Measurements from ENCODE around the gene KIF1A.
"Not testable (repeated sequence)": the region's sequence is repeated elsewhere in the genome, so short reads cannot be mapped to it uniquely, and the experiment has no call there.

The KIF1A gene

GRCh38 chr2:240702640-240703011, 117.4 kb downstream of the KIF1A start:
- no peak for DNase-seq (ENCODE audit: low spot score)

DNA sequence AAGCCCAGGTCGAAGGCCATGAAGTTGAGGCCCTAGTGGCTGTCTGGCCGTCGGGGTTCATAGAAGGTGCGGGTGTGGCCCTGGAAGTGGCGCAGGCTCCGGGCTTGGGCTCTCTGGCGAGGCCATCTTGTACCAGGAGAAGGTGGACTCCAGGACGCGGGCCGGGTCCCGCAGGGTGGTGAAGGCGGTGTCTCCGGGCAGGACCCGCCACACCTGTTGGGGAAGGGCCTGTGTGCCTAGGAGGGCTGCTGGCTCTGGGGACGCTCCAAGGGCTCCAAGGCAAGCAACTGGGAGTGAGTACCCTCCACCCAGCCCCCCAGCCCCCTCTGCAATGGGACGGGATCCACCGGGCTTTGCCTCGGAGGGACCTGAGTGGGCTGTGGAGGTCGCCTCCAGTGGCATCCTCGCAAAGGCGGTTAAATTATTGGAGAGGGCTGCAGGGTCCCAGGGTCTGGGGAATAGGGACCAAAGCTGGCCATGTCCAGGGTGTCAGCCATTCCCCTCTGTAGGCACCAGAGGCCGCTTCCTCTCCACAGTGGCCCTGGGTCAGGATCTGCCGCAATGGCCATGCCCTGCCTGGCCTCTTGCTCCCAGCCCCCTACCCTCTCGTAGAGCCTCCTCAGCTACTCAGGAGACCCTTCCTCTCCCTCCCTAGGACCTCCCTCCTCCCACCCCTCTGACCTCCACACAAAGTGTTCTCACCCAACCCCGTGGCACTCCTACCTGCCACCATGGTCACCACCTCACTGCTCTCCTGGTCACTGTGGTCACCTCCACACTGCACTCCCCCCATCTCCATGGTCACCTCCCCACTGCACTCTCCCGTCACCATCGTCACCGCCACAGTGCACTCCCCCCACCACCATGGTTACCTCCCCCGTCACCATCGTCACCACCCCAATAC, 118.0 kb downstream of the KIF1A start:
- no peak for DNase-seq (ENCODE audit: low spot score)

DNA sequence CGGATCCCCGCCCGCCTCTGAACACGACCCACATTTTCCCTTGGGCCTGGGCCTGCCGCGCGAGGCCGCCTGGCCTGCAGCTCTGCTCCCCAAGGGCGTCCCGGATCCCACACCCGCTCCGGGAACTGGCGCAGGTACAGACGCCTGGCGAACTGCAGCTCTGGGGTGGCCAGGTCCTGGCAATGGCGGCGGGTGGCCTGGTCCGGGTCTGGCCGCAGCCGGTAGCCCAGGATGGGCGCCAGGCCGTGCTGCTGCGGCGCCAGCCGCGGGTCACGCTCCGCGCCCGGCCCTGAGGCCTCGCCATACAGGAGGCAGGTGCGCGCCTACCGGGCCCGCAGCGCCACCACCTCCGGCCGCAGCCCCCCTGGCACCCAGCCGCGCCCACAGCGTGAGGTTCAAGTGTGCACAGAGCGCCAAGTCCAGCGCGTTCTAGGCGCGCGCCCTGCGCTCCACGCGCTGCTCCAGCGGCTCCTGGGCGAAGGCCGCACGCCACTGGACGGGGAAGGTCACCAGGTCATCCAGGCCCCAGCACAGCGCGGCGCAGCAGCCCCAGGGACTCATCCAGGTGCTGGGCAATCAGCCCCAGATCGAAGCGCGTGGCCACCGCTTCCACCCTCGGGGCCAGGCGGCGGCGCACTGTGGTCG, 118.8 kb downstream of the KIF1A start:
- no peak for DNase-seq (ENCODE audit: low spot score)

- DNase-seq (ENCODE audit: low spot score) = not testable (repeated sequence)
These were observed 119.4 kb downstream of the KIF1A start for GRCh38 chr2:240700616-240701015.

GRCh38 chr2:240699835-240700234, 120.2 kb downstream of the KIF1A start:
- not testable (repeated sequence) for DNase-seq (ENCODE audit: low spot score)

DNA sequence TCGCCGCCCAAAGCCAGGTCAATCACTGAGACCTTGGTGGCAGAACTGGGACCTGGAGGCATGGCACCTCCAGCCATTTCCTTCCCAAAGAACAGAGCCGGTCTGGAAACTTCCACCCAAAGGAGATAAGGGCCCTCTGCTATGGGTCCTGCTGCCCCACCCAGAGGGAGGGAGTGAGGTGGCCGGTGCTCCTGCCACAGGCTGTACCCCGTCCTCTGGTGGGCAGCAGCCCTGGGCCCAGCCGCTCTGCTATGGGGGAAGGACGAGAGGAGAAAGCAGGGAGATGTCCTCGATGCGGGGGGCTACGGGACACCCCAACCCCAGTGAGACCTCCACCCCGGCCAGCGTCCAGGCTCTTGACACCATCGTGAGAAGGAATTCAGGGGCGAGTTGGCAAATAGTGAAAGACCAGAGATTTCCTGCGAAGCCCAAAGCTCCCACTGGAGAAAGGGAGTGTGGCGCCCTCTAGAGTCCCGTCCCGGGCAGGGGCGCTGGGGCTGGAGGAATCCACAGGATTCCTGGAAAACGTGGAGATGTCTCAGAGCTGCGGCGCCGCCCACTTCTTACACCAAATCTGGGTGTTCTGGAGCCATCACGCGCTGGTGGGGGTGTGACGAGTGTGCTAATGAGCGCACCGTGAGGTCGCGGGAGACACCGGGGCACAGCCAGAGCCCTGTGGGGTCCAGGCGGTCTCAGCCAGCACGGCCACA, 121.0 kb downstream of the KIF1A start:
- DNase-seq (ENCODE audit: low spot score) = not testable (repeated sequence)

DNA sequence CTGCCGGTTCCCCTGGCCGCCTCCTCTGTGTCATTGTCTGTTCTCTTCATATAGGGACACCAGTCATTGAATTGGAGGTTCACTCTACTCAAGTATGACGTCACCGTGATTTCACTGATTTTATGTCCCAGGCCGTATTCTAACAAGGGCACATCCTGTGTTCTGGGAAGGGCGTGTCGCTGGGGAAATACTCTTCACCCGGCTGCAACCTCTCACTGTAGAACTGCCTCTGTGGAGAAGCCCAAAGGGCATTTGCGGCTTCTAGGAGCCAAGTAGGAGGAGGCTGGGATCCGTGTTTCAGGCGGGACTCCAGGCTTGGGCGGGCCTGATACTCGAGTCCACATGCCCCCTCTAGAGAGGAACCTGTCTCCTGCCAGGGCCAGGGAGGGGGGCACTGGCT, 123.5 kb downstream of the KIF1A start:
- not testable (repeated sequence) for DNase-seq (ENCODE audit: low spot score)

GRCh38 chr2:240695593-240695992, 124.4 kb downstream of the KIF1A start:
- not testable (repeated sequence) for DNase-seq (ENCODE audit: low spot score)

GRCh38 chr2:240694304-240694703, 125.7 kb downstream of the KIF1A start:
- DNase-seq (ENCODE audit: low spot score) = not testable (repeated sequence)

GRCh38 chr2:240692583-240693561, 127.1 kb downstream of the KIF1A start:
- not testable (repeated sequence) for DNase-seq (ENCODE audit: low spot score)

GRCh38 chr2:240691631-240692420, 128.2 kb downstream of the KIF1A start, which contains the start of gene AQP12A:
Gene AQP12A, plus strand, starts transcription at chr2:240691866. Its CDS starts 48 bp downstream, at chr2:240691914.
- not testable (repeated sequence) for DNase-seq (ENCODE audit: low spot score)

DNA sequence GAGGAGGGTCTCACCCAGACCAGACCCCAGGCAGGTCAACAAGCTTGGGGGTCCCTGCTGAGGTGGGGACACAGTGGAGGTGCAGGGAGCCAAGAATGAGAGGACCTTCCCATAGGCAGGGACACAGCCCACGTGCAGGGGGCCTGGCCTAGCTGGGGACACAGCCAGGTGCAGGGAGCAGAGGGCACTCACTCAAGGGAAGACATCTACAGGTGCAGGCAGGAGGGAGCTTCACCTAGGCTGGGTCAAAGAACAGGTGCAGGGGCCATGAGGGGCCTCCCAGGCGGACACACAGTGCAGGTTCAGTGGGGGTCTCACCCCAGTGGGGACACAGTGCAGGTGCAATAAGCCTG, 129.0 kb downstream of the KIF1A start:
- not testable (repeated sequence) for DNase-seq (ENCODE audit: low spot score)

- not testable (repeated sequence) for DNase-seq (ENCODE audit: low spot score)
These were observed 129.5 kb downstream of the KIF1A start for GRCh38 chr2:240690421-240691074.

GRCh38 chr2:240689975-240690374, 130.0 kb downstream of the KIF1A start:
- no peak for DNase-seq (ENCODE audit: low spot score)

DNA sequence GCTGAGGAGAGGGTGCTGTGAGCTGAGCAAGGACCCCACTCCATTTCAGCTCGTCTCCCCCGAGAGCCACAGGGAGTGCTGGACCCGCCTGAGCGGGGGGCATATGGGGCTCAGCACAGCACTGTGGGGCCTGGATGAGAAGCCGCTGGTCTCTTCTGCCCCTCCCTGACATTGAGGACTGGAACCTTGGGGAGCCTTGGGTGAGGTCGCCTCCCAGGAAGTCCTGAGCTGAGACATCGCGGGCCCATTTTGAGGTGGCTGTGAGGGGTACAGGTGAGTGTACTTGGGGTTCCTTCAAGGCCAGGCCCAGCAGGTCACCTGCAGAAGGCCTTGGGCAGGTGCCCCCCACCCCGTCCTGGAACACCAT, 131.5 kb downstream of the KIF1A start:
- DNase-seq (ENCODE audit: low spot score) = no peak

DNA sequence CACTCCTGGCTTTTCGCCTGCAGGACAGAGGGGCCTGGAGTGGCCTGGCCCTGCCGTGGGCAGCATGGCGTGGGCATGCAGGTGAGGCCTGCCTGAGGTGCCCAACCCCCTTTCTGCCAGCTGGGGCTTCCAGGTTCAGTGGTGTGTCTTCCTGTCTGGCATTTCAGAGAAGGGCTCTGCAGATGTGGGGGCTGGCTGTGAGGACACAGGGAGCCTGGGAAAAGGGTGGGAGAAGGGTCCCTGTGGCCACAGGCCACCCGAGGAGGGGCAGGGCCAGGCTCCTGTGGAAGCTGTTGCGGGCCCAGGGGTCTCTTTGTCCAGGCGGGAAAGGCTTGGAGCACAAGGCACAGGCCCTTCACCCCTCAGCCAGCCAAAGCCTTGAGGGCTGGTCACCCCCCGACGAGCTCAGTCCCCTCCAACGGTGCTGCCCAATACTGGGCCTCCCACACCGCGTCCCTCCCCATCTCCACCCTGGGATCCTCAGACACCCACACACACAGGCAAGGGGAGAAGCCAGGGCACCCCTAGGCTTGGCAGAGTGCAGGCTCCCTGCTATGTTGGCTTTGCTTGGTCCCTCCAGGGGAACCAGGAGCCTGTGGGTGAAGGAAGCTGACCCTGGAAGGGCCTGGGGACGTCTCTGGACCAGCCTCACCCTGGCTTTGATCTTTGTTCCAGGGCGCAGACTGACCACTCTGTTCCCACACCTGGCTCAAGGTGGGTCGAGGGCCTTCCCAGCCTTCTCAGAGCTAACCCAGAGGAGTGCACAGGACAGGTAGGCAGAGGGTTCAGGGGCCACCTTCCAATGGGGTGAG, 132.1 kb downstream of the KIF1A start:
- no peak for DNase-seq (ENCODE audit: low spot score)

DNA sequence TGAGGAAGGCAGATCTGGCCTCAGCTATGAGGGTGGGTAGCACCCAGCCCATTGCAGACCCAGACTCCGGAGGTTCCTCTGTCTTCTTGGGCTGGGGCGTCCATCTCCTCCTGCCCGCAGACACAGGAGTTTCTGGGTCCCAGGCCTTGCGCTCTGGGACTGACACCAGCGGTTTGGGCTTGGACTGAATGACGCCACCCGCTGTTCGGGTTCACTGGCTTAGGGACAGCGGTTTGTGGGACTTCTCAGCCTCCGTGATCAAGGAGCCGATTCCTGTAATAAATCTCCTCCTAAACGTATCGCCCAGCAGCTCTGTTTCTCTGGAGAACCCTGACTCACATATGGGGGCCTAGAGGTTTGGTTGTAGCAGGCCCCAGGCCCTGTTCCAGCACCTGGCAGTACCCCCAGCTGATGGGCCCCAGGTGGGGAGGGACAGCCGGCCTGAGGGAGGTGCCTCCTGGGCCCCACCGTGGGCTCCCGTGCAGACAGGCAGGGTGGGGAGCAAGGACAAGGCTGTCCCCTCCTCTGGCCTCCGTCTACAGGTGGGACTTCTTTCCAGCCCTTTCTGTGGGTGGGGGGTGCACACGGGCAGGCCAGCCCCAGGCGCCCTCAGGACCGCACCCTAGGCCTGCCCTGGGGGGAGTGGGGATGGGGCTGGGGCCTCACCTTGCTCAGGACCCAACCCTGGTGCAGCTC, 132.8 kb downstream of the KIF1A start:
- no peak for DNase-seq (ENCODE audit: low spot score)

DNA sequence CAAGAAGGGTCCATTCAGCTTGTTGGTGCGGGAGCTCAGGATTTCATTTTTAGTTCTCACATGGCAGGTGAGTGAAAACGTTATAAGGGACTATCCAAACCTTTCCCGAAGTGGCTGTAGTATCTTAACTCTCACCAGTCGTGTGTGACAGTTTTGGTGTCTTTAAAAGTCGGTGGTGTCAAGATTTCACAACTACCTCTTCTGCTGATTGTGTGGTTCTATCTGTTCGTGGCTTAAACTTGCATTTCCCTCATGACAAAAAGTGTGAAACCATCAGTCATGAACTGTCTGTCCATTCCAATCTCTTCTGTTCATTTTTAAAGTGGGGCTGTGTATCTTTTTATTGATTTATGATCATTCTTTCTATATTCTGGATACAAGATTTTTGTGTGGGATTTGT, 133.6 kb downstream of the KIF1A start:
- DNase-seq (ENCODE audit: low spot score) = no peak

Data from SW480 (cell line).